ENCODE data around the gene ATG7.

- TF ChIP-seq CTCF (IDR thresholded peaks at IDR 0.05): no peak
- no peak for TF ChIP-seq EZH2phosphoT487 (IDR thresholded peaks at IDR 0.05)
- no peak for TF ChIP-seq EZH2 (IDR thresholded peaks at IDR 0.05)
Observed at GRCh38 chr3:11558918-11559815, 287.0 kb downstream of the ATG7 start.

Data from neural progenitor cell (in vitro differentiated cells).